Activated naive CD8-positive, alpha-beta T cell treated with anti-CD3 and anti-CD28 coated beads for 36 hours (primary cell): ENCODE measurements around the gene CEP170B. TPM values are rescaled to one million over a fixed set of nuclear protein-coding genes. Genes with fewer than 3 reads are reported as not detected.
"Not testable (repeated sequence)": the region's sequence is repeated elsewhere in the genome, so short reads cannot be mapped to it uniquely, and the experiment has no call there.

ENCODE experiments used
- DNase-seq: peaks from one replicate; pipeline ENCODE4 v3.0.0; 2021
- H3K27ac Mint-ChIP-seq: one replicate; pipeline ENCODE4 v1.8.0; 2022; ENCODE audit warnings: mild to moderate bottlenecking, moderate library complexity, mixed read lengths
- H3K27me3 Mint-ChIP-seq: one replicate; pipeline ENCODE4 v1.8.0; 2022; ENCODE audit warnings: mild to moderate bottlenecking, mixed read lengths
- H3K36me3 Mint-ChIP-seq: one replicate; pipeline ENCODE4 v1.8.0; 2021; ENCODE audit warnings: mild to moderate bottlenecking, mixed read lengths
- H3K4me1 Mint-ChIP-seq: one replicate; pipeline ENCODE4 v1.8.0; 2021; ENCODE audit warnings: mixed read lengths
- H3K4me3 Mint-ChIP-seq: one replicate; pipeline ENCODE4 v1.8.0; 2022; ENCODE audit warnings: mild to moderate bottlenecking, moderate library complexity, mixed read lengths
- H3K9me3 Mint-ChIP-seq: one replicate; pipeline ENCODE4 v1.8.0; 2022; ENCODE audit warnings: mixed read lengths
- total RNA-seq, 2 experiments: library from RNA; stranded (reverse); gene quantifications; one replicate each; pipeline ENCODE4 v1.2.3, GENCODE V29; 2021

The CEP170B gene
- total RNA-seq, 2 experiments from 2014 or later, result 4.6 to 4.7 TPM

DNA sequence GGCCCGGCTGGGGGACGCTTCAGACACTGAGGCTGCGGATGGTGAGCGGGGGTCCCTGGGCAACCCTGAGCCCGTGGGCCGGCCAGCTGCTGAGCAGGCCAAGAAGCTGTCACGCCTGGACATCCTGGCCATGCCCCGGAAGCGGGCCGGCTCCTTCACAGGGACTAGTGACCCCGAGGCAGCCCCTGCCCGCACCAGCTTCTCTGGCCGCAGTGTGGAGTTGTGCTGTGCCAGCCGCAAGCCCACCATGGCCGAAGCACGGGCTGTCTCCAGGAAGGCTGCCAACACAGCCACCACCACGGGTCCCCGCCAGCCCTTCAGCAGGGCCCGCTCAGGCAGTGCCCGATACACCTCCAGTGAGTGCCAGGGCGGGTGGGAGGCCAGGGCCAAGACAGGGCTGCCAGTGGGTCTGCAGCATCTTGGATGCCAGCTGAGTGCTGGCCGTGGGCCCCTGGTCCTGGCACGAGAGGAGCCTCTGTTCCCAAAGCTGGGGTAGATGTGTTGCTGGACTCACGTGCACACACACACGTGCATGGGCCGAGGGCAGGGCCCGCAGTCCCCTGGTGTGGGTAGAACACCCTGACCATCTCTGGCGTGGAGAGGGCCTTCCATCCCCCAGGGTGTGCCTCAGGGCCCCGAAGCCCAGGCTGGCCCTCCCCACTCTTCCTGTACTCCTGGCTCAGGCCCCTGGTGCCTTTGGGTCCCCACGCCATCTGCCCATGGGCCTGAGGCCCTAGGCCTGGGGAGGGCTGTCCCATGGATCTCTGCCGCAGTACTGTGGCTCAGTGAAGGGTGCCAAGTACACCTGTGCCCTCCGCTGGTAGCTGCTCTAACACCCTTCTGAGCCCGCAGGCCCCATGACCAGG is 22.8 kb downstream of the CEP170B start:
- Mint-ChIP-seq H3K36me3 (no peaks in the 10 kb centered on the region), H3K27ac (no peak overlapping the region), H3K9me3 (peaks cover 1% of the 10 kb centered on the region), H3K27me3 (no peaks in the 10 kb centered on the region), H3K4me1 (no peaks in the 10 kb centered on the region), H3K4me3 (no peak overlapping the region)
- DNase-seq, result no peak

DNA sequence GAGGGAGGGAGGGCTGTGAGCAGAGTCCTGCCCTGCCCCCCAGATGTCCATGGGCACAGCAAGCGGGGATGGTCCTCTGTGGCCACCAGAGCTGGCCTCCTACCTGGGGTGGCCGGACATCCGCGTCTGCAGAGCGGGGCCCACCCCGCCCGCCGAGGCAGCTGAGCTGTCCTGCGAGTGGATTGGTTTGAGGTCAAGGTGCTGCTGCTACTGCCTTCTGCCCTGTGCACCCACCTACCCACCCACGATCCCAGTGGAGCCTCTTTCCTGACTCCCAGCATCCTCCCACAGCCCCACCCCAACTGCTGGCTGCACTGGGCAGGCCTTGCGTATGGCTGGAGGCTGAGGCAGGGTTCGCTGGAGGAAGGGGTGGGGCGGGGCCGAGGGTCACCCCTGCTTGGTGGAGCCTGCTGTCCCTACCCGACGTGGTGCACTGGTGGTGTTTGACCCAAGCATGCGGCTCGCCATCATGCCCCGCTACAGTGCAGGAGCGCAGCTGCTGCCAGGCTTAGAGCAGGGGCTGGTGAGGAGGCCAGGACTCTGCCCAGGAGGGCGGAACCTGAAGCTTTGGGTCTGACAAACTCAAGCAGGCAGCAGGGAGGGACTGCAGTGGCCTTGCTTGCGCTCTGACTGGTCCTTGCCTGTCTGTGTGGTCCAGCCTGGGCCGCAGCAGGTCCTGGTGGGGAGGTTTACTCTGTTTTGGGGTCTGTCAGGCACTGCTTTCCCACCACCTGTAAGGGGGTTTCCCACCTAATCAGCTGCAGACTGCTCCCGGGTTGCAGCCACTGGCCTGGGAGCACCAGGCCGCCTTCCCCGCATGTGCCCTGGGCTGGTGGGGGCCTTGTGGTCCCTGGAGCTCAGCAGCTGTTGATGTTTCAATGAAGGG is 23.7 kb downstream of the CEP170B start:
- Mint-ChIP-seq H3K27me3 (no peaks in the 10 kb centered on the region), H3K4me1 (no peaks in the 10 kb centered on the region), H3K36me3 (no peaks in the 10 kb centered on the region), H3K9me3 (peaks cover 1% of the 10 kb centered on the region), H3K4me3 (no peak overlapping the region), H3K27ac (no peak overlapping the region)
- DNase-seq, result no peak

DNA sequence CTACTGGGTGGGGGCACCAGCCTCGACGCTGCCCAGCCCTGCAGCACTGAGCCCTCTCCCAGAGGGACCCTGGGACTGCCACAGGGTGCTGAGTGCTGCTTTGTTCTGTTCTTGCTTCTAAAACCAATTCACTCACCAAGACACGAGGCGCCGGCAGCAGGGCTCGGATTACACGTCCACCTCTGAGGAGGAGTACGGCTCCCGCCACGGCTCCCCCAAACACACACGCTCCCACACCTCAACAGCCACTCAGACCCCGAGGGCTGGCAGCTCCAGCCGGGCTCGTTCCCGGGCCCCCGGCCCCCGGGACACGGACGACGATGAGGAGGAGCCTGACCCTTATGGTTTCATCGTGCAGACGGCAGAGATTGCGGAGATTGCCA is 24.3 kb downstream of the CEP170B start:
- H3K27me3 Mint-ChIP-seq, result no peaks in the 10 kb centered on the region
- H3K9me3 Mint-ChIP-seq, result peaks cover 1% of the 10 kb centered on the region
- H3K27ac Mint-ChIP-seq, result no peak overlapping the region
- no peak overlapping the region for H3K4me3 Mint-ChIP-seq
- H3K36me3 Mint-ChIP-seq, result no peaks in the 10 kb centered on the region
- DNase-seq, result no peak
- no peaks in the 10 kb centered on the region for H3K4me1 Mint-ChIP-seq

DNA sequence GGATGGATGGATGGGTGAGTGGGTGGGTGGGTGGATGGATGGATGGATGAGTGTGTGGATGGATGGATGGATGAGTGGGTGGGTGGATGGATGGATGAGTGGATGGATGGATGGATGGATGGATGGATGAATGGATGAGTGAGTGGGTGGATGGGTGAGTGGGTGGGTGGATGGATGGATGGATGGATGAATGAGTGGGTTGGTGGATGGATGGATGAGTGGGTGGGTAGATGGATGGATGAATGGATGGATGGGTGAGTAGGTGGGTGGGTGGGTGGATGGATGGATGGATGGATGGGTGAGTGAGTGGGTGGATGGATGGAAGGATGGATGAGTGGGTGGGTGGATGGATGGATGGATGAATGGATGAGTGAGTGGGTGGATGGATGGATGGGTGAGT is 25.2 kb downstream of the CEP170B start:
- not testable (repeated sequence) for H3K36me3 Mint-ChIP-seq, H3K4me1 Mint-ChIP-seq, H3K27me3 Mint-ChIP-seq, DNase-seq, H3K9me3 Mint-ChIP-seq, H3K4me3 Mint-ChIP-seq, H3K27ac Mint-ChIP-seq

DNA sequence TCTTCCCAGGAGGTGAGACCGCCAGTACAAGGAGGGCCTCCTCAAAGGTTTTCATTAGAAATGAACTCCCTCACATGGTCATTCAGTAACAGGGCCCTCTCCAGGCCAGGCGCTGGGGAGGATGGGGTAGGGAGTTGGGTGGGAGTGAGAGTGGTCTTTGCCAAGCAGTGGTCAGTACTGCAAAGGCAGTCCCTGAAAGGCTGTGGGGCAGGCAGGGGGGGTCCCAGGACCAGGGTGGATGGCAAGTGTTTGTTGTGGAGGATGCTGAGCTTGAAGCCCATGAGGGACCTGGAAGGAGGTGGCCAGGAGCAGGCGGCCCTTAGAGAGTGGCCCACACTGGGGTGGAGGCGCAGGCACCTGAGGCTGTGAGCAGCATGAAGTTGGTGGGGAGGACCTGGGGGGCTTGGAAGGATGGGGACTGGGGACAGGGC is 26.1 kb downstream of the CEP170B start:
- no peak for DNase-seq
- Mint-ChIP-seq H3K36me3 (no peaks in the 10 kb centered on the region), H3K4me3 (no peak overlapping the region), H3K27me3 (no peaks in the 10 kb centered on the region), H3K4me1 (no peaks in the 10 kb centered on the region), H3K9me3 (peaks cover 1% of the 10 kb centered on the region), H3K27ac (no peak overlapping the region)

DNA sequence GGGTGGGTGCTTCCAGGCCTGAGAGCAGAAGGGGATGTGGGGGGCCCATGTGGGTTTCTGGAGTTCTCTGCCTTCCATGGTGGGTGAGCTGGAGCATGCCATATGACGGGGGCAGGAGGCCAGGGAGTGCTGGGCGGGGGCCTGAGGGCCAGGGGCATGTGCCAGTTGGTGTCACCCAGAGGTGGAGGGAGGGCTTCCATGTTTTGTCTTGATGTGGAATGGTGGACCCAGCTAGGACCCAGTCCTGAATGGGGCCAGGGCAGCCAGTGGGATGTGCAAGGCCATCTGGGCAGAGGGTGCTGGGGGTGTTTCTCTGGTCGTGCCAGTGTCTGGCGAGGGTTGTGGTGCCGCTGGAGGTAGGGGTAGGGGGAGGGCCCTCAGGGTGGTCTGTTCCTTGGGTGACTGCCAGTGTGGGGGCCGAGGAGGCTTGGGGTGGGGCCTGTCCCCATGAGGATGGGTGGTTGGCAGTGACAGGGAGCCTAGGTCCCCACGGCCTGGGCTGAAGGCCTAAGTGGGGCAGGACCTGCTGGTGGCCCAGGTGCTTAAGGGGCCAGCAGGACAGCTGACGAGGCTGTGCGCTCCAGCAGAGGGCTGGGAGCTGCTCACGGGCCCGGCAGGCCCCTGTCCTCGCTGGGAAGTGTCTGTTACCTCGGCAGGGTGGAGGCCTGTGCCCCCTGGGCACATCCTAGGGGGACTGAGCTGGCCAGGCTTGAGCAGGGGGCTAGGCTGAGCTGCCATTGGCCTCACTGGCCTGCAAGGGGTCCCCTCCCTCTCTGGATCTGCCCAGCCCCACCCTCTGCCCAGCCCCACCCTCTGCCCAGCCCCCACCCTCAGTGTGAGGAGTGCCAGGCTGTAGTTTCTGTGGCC is 26.8 kb downstream of the CEP170B start:
- Mint-ChIP-seq H3K4me3 (no peak overlapping the region), H3K27ac (no peak overlapping the region), H3K27me3 (no peaks in the 10 kb centered on the region), H3K4me1 (no peaks in the 10 kb centered on the region), H3K36me3 (no peaks in the 10 kb centered on the region), H3K9me3 (peaks cover 1% of the 10 kb centered on the region)
- DNase-seq, result no peak

DNA sequence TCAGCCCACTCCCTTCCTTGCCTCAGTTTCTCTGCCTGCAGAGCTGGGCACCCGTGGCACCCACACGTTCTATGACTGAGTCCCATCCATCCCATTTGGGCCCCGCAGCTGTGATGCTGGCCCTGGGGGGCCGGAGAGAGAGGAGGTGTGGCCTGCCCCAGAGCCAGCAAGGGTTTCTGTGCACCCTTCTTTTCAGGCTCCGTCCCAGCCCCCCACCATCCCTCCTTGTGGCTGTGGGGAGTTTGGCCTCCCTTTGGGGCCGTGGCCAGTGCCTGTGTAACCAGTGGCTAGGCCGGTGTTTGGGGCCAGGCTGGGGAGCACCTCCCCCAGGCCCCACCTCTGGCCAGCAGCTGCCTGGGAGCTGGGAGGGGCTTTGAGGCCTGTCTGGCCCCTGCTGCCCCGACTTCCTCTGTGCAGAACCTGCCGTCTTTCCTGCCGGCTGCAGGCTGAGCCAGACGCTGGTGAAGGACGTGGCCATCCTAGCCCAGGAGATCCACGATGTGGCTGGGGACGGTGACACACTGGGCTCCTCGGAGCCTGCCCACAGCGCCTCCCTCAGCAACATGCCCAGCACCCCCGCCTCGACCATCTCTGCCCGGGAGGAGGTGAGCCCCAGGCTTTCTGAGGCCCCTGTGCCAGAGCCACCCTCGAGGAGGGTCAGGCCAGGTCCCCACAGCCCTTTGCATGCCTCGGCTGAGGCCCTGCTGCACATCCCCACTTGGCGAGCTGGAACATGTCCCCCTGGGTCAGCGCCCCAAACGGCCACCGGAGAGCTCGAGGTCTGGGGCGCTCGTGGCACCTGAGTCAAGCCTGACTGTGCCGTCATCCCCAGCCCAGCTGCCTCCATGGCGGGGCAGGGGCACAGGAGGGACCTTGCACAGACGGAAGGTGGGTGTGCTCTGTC is 27.7 kb downstream of the CEP170B start:
- no peaks in the 10 kb centered on the region for H3K4me1 Mint-ChIP-seq
- no peaks in the 10 kb centered on the region for H3K36me3 Mint-ChIP-seq
- peaks cover 1% of the 10 kb centered on the region for H3K9me3 Mint-ChIP-seq
- no peak for DNase-seq
- H3K27me3 Mint-ChIP-seq, result no peaks in the 10 kb centered on the region
- H3K4me3 Mint-ChIP-seq, result no peak overlapping the region
- H3K27ac Mint-ChIP-seq, result no peak overlapping the region

DNA sequence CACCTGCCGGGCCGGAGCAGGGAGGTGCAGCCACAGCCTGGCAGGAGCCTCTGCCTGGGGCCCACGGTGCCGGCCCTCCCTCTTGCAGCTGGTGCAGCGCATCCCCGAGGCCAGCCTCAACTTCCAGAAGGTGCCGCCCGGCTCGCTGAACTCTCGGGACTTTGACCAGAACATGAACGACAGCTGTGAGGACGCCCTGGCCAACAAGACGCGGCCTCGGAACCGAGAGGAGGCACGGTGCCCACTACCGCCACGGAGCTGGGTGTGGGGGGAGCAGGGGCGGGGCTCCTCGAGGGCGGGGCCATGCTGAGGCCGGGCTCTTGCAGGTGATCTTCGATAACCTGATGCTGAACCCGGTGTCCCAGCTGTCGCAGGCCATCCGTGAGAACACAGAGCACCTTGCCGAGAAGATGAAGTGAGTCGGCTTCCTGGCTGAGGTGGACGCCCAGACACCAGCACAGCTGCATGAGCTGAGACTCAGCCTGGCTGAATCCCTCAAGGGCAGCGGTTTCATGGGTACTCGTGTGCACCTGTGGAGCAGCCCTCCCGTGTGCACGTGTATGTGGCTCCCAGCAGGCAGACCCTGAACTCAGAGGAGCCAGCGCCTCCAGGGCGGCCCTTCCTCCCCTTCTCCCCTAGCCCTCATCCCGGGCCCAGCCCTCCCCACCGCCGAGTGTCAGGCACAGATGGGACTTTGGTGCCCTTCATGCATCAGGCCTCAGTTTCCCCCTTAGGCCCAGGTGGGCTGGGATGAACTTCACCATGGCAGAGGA is 28.6 kb downstream of the CEP170B start:
- no peaks in the 10 kb centered on the region for H3K36me3 Mint-ChIP-seq
- H3K27me3 Mint-ChIP-seq, result no peaks in the 10 kb centered on the region
- H3K27ac Mint-ChIP-seq, result no peak overlapping the region
- H3K4me3 Mint-ChIP-seq, result no peak overlapping the region
- H3K4me1 Mint-ChIP-seq, result no peaks in the 10 kb centered on the region
- peaks cover 1% of the 10 kb centered on the region for H3K9me3 Mint-ChIP-seq
- no peak for DNase-seq

DNA sequence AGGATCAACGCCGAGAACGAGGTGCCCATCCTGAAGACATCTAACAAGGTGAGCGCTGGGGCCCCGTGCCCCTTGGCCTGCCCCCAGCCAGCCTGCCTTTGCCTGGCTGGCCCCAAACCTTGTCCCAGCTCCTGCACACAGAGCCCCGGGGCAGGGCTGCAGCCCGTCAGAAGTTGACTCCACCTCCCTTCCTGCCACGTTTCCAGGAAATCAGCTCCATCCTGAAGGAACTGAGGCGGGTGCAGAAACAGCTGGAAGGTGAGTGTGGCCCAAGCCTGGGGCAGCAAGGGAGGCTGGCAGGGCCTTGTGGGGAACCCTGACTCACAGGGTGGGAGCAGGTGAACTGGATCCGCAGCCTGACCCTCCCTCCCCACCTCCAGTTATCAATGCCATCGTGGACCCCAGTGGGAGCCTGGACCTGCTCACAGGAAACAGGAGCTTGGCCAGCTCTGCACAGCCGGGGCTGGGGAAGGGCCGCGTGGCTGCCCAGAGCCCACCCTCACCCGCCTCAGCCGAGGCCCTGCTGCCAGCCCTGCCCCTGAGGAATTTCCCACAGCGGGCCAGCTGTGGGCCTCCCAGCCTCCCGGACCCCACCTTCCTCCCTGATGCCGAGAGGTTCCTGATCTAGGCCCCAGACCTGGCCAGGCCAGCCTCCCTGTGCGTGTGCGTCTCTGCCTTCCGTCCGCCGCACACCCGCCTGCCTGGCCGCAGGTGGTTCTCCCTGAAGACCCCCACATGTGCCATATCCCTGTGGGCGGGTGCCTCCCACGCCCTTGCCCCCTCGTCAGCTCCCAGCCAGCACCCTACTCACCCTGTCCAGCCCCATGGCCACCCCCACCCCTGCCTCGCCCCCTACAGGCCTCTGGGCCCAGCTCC is 29.5 kb downstream of the CEP170B start:
- no peak overlapping the region for H3K4me3 Mint-ChIP-seq

DNA sequence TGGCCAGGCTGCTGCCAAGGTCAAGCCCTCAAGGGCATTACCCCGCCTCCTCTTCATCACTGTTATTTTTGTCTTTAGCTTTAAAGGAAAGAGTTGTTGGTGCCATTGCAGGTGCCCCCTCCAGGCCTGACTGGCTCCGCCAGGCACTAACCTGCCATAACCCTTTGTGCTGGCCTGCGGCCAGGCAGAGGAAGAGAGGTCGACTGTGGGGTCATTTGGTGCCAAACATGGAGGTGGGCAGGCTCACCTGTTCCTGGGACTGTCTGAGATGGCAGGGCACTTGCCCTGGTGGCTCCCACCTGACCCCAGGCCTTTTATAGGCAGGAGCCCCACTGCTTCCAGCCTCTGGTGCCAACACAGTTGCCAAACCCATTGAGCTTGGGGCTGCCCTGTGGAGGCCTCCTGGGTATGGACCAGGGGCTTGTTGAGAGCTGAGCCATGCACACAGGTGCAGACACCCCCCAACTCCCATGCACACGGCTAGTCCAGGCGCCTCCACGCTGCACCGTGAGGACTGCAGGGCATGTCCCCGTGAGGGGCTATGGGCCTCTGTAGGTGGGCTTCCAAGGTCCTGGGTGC is 30.2 kb downstream of the CEP170B start:
- no peak for DNase-seq
- no peak overlapping the region for H3K27ac Mint-ChIP-seq
- H3K4me3 Mint-ChIP-seq, result no peak overlapping the region
- H3K36me3 Mint-ChIP-seq, result no peaks in the 10 kb centered on the region
- no peaks in the 10 kb centered on the region for H3K27me3 Mint-ChIP-seq
- H3K4me1 Mint-ChIP-seq, result no peaks in the 10 kb centered on the region
- no peaks in the 10 kb centered on the region for H3K9me3 Mint-ChIP-seq

More for the DNA sequence above, 29.5 kb downstream of the CEP170B start:
- H3K36me3 Mint-ChIP-seq, result no peaks in the 10 kb centered on the region
- DNase-seq, result no peak
- H3K9me3 Mint-ChIP-seq, result peaks cover 1% of the 10 kb centered on the region
- H3K27ac Mint-ChIP-seq, result no peak overlapping the region
- no peaks in the 10 kb centered on the region for H3K27me3 Mint-ChIP-seq
- H3K4me1 Mint-ChIP-seq, result no peaks in the 10 kb centered on the region

DNA sequence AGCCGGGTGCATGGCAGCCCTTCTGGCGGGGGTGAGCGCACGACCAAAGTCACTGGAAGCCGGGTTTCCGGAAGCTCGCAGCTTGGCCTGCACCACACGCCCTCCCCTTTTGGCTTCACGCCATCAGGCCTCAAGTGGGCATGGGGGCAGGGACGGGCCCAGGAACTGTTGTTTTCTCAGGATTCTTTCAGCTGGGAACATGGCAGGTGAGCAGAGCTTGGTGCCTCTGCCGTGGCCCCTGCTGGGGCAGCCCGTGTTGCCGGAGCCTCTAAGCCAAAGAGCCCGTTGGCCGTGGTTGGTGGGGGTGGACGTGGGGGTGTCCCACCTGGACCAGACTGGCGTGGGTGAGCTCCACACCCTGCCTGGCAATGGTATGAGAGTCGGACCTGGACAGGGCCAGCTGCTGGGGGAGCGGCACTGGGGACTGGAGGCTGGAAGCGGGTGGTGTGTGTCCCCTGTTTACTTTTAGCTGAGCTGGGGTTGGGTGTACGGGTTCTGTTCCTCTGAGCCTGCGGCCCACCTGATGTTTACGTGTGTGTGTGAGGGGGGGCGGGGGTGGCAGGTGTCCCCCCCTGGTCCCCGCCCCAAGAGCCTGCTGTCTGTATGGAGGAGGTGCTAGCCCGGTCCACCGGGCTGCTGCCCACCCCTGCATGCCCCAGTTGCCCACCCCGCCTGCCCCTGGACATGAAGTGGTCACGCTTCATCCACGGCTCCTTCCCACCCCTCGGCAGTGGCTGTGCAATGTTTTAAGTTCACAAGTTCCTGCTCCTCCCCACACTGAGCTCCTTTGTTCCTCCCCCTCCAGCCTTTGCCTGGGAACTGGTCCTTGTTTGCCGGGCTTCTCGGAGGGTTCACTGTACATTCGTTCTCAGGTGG is 31.0 kb downstream of the CEP170B start:
- Mint-ChIP-seq H3K4me3 (no peak overlapping the region), H3K27ac (no peak overlapping the region), H3K9me3 (no peaks in the 10 kb centered on the region), H3K27me3 (no peaks in the 10 kb centered on the region), H3K4me1 (no peaks in the 10 kb centered on the region), H3K36me3 (no peaks in the 10 kb centered on the region)
- DNase-seq, result no peak
